Suprapubic skin (tissue), 4 donors: ENCODE measurements around the gene NNAT. TPM values are rescaled to one million over a fixed set of nuclear protein-coding genes. Genes with fewer than 3 reads are reported as not detected.

ENCODE experiments used
- DNase-seq, 2 donors: peaks; one replicate each; pipeline ENCODE4 v3.0.0-alpha.2; 2019; ENCODE audit warnings: low spot score in 2 of 2
- H3K27ac ChIP-seq: fragments of 200-600 bp; sonication (generic); one replicate; pipeline ENCODE4 v1.5.1; 2019
- H3K27me3 ChIP-seq: fragments of 200-600 bp; sonication (generic); one replicate; pipeline ENCODE4 v1.5.1; 2019
- H3K36me3 ChIP-seq: fragments of 200-600 bp; sonication (generic); one replicate; pipeline ENCODE4 v1.5.1; 2019
- H3K4me1 ChIP-seq: fragments of 200-600 bp; sonication (generic); one replicate; pipeline ENCODE4 v1.5.1; 2019
- H3K4me3 ChIP-seq: fragments of 200-600 bp; sonication (generic); one replicate; pipeline ENCODE4 v1.5.1; 2019; ENCODE audit warnings: mild to moderate bottlenecking
- H3K9me3 ChIP-seq: fragments of 200-600 bp; sonication (generic); one replicate; pipeline ENCODE4 v1.5.1; 2019
- EP300 ChIP-seq: sonication (generic); formaldehyde crosslinking; IDR thresholded peaks from one replicate; pipeline ENCODE4 v1.6.1; 2017; ENCODE audit warnings: antibody characterized with exemption
- POLR2A ChIP-seq, 2 donors: fragments of 450-650 bp; IDR thresholded peaks; one replicate each; pipeline ENCODE4 v1.6.1; 2017; ENCODE audit warnings: antibody characterized with exemption in 2 of 2, mild to moderate bottlenecking in 2 of 2, moderate library complexity in 2 of 2
- POLR2AphosphoS5 ChIP-seq, 3 donors: sonication (generic); formaldehyde crosslinking; IDR thresholded peaks; one replicate each; pipeline ENCODE4 v1.6.1; 2017; ENCODE audit warnings: antibody characterized with exemption in 3 of 3
- WGBS: methylation state at CpG from one replicate; pipeline ENCODE4 v1.1.5; 2018; 5-methylcytosine and 5-hydroxymethylcytosine counted together
- total RNA-seq, 4 donors: library from RNA; depleted of rRNA; stranded (reverse); fragments of >200 nt; gene quantifications; one replicate each; pipeline ENCODE4 v1.1.0, GENCODE V29; 2016
- TF ChIP-seq, protein P1 (sequence below), 2 donors: fragments of 200-600 bp in 1 of 2; fragments of 450-650 bp in 1 of 2; sonication (generic) in 1 of 2; IDR thresholded peaks; one replicate each; pipeline ENCODE4 v1.5.1; 2016 to 2019; ENCODE audit warnings: antibody characterized with exemption in 2 of 2, mild to moderate bottlenecking in 1 of 2, moderate library complexity in 1 of 2

The NNAT gene
- total RNA-seq, 4 donors from 2014 or later = 3.0 to 15.2 (median 6.2) TPM

DNA sequence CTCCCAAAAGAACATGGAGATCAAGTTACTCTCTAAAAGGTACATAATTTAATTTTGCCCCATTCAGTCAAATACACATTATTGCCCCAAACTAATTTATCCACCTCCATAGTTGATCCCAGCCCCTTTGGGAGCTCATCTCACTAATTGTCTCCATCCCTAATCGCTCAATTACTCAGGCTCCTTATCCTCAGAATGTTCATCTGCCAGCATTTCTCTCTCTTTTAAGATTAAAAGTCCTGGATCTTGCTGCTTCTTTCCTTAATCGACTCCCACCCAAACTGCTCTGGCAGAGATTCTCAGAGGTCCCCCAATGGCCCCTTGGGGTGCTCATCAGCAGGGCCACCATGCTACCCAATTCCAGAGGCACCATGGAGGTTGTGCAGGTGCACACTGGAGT is 18.4 kb upstream of the NNAT start:
- WGBS = 61% methylated on average over 2 of the region's 2 CpGs
- H3K27me3 ChIP-seq = no peaks in the 10 kb centered on the region
- no peaks in the 10 kb centered on the region for H3K4me1 ChIP-seq
- H3K27ac ChIP-seq = no peak overlapping the region
- TF ChIP-seq EP300 (no peak), POLR2A (IDR thresholded peaks at IDR 0.05) (no peak), POLR2AphosphoS5 (IDR thresholded peaks at IDR 0.05) (no peak)
- TF ChIP-seq, protein P1, sequence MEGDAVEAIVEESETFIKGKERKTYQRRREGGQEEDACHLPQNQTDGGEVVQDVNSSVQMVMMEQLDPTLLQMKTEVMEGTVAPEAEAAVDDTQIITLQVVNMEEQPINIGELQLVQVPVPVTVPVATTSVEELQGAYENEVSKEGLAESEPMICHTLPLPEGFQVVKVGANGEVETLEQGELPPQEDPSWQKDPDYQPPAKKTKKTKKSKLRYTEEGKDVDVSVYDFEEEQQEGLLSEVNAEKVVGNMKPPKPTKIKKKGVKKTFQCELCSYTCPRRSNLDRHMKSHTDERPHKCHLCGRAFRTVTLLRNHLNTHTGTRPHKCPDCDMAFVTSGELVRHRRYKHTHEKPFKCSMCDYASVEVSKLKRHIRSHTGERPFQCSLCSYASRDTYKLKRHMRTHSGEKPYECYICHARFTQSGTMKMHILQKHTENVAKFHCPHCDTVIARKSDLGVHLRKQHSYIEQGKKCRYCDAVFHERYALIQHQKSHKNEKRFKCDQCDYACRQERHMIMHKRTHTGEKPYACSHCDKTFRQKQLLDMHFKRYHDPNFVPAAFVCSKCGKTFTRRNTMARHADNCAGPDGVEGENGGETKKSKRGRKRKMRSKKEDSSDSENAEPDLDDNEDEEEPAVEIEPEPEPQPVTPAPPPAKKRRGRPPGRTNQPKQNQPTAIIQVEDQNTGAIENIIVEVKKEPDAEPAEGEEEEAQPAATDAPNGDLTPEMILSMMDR (IDR thresholded peaks at IDR 0.05) = no peak
- no peaks in the 10 kb centered on the region for H3K9me3 ChIP-seq
- DNase-seq = no peak
- no peaks in the 10 kb centered on the region for H3K36me3 ChIP-seq
- H3K4me3 ChIP-seq = no peak overlapping the region

DNA sequence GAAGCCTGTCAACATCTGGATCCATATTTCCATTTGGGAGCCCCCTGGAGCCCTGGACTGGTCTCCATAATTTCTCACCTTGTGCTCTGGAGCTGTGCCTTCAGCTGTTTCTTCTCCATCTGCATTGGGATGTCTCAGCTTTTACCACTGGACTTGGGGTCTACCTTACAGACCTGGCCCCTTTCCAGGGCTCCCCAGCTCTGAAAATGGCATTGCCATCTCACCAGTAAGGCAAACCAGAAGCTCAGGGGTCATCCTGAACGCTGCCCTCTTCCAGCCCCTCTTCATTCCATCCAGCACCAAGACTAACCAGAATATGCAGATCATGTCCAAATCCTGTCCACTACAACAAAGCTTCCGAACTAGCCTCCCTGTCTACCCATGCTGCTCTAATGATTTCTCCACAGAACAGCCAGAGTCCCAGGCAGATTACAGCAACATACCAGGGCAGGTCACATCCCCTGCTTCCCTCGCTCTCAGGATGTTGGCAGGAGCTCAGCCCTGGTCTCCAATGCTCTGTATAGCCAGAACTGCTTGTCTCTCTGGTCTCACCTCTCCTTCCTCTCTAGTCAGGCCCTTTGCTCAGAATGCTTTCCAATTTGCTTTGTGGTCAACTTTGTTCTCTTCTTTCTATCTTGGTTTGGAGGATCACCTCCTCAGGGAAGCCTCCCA is 17.7 kb upstream of the NNAT start:
- H3K4me3 ChIP-seq = no peak overlapping the region
- no peaks in the 10 kb centered on the region for H3K27me3 ChIP-seq
- no peaks in the 10 kb centered on the region for H3K9me3 ChIP-seq
- no peaks in the 10 kb centered on the region for H3K4me1 ChIP-seq
- WGBS = 81% methylated on average over 3 of the region's 3 CpGs
- no peak overlapping the region for H3K27ac ChIP-seq
- no peak for DNase-seq
- TF ChIP-seq EP300 = no peak
- TF ChIP-seq POLR2A (IDR thresholded peaks at IDR 0.05) = no peak
- TF ChIP-seq, protein P1 (IDR thresholded peaks at IDR 0.05) = no peak
- no peak for TF ChIP-seq POLR2AphosphoS5 (IDR thresholded peaks at IDR 0.05)
- H3K36me3 ChIP-seq = no peaks in the 10 kb centered on the region

DNA sequence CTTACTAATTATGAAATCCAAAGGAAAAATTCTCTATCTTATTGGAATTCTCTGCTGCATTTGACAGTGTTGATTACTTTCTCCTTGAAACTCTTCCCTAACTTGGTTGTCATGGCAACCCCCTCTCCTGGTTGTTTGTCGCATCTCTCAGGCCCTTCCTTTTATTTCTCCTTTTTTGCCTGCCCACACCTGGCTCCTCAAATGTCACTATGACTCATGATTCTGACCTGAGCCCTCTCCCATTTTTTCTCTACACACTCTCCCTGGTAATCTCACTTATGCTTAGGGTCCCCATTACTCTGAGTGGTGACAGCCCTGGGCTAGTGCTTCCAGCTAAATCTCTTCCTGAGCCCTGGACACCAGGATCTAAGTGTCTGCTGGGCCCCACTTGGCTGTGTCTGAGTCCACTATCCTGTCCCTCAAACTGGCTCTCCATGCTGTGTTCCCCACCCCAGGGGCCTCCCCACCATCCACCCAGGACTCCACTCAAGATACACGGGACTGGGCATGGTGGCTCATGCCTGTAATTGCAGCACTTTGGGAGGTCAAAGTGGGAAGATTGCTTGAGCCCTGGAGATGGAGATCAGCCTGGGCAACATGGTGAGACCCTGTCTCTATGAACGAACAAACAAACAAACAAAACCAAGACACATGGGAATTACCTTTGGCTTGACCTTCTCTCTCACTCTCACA is 16.5 kb upstream of the NNAT start:
- Histone ChIP-seq H3K4me3 (no peak overlapping the region), H3K9me3 (no peaks in the 10 kb centered on the region), H3K27me3 (no peaks in the 10 kb centered on the region), H3K27ac (no peak overlapping the region), H3K36me3 (peaks cover 5% of the 10 kb centered on the region), H3K4me1 (no peaks in the 10 kb centered on the region)
- WGBS = 50% methylated on average over 3 of the region's 3 CpGs
- TF ChIP-seq POLR2AphosphoS5 (IDR thresholded peaks at IDR 0.05) (no peak), POLR2A (IDR thresholded peaks at IDR 0.05) (no peak)
- no peak for DNase-seq

DNA sequence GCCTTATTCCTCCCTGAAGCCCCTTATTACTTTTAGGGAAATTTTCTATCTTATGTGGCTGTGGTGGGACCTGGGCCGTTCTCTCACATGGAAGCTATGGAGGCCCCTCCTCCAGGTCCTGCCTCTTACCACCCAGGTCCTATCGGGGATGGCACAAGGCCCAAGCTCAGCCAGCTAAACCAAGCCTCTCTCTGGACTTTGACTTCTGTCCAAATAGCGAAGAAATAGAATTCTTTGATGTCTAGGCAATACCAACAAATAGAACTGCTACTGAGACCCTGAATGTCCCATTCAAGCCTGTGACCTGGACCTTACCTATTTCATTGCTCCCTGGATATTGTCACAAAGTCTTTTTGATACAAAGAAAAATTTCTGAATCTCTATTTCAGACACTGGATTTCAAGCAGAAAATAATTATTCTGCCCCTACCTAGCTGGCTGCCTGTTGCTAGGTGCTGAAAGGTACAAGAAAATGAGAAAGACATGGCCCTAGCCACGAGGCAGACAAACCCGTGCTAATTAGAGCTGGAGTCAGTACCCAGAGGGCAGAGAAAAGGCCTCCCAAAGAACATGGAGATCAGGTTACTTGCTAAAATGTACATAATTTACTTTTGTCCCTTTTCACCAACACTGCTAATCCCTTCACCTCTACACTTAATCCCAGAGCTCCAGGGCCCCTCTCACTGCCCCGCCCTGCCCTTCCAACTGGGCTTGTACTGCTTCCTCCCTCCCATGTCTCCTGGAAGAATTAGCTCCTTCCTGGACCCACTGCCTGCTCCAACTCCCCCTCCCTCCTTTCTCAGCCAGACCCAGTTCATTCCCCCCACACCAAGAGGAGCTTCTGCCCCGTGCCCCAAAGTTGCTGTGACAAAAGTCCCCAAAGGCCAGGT is 15.5 kb upstream of the NNAT start:
- Histone ChIP-seq H3K4me1 (no peaks in the 10 kb centered on the region), H3K9me3 (no peaks in the 10 kb centered on the region), H3K27me3 (no peaks in the 10 kb centered on the region), H3K36me3 (peaks cover 6% of the 10 kb centered on the region), H3K27ac (no peak overlapping the region), H3K4me3 (no peak overlapping the region)
- 67% methylated on average over 7 of the region's 7 CpGs for whole genome bisulfite sequencing
- TF ChIP-seq POLR2AphosphoS5 (IDR thresholded peaks at IDR 0.05) = no peak
- no peak for TF ChIP-seq EP300
- TF ChIP-seq POLR2A (IDR thresholded peaks at IDR 0.05) = no peak
- TF ChIP-seq, protein P1 (IDR thresholded peaks at IDR 0.05) = no peak
- no peak for DNase-seq

DNA sequence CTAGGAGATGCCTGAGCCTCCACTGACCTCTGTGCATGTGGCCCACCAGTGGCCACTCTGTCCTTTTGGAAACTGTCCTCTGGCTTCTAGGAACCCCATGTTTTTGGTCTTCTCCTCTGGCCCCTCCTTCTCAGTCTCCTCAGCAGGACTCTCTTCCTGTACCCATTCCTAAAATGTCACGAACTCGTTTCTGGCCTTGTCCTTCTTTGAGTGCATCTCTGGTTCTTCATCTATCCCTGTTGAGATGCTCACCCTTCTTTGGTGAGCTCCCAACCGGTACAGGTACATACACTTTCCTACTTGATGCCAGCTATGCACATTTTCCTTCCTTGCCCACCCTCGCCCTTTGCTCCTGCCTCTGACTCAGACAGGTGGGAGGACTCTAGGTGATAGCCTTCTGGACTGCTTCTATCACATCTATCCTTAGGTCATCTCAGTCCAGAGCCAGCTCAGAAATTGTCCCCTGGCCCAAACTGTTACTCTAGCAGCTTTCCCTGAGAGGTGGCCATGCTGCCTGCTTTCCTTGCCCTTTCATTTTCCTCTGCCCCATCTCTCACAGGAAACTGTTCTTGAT is 14.8 kb upstream of the NNAT start:
- peaks cover 12% of the 10 kb centered on the region for H3K36me3 ChIP-seq
- H3K27me3 ChIP-seq = no peaks in the 10 kb centered on the region
- no peak for DNase-seq
- TF ChIP-seq POLR2AphosphoS5 (IDR thresholded peaks at IDR 0.05) (no peak), EP300 (no peak), POLR2A (IDR thresholded peaks at IDR 0.05) (no peak)
- TF ChIP-seq, protein P1 (IDR thresholded peaks at IDR 0.05) = no peak
- H3K4me1 ChIP-seq = no peaks in the 10 kb centered on the region
- no peaks in the 10 kb centered on the region for H3K9me3 ChIP-seq
- H3K4me3 ChIP-seq = no peak overlapping the region
- WGBS = 71% methylated on average over 4 of the region's 4 CpGs
- H3K27ac ChIP-seq = no peak overlapping the region
